ENCODE measurements around the gene HACE1. TPM values are rescaled to one million over a fixed set of nuclear protein-coding genes. Genes with fewer than 3 reads are reported as not detected.

HACE1 gene
- total RNA-seq, 4 donors from 2014 or later, result 10.8 to 17.7 (median 11.6) TPM

DNA sequence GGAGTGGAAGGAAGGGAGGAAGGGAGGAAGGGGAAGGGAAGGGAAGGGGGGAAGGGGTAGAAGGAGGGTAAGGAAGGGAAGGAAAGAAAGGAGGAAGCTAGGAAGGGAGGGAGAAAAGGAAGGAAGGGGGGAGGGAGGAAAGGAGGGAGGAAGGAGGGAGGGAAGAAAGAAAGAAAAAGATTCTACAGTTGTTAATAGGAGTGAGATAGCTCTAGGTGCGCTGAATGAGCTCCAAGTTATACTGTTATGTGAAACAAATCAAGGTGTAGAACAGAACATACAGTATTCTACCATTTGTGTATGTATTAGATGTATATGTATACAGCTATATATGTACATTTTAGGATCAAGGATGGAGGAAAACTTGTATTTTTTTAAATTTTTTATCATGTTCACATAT is 167.7 kb downstream of the HACE1 start:
- TF ChIP-seq POLR2A (IDR thresholded peaks at IDR 0.05), result no peak
- TF ChIP-seq, protein P1, sequence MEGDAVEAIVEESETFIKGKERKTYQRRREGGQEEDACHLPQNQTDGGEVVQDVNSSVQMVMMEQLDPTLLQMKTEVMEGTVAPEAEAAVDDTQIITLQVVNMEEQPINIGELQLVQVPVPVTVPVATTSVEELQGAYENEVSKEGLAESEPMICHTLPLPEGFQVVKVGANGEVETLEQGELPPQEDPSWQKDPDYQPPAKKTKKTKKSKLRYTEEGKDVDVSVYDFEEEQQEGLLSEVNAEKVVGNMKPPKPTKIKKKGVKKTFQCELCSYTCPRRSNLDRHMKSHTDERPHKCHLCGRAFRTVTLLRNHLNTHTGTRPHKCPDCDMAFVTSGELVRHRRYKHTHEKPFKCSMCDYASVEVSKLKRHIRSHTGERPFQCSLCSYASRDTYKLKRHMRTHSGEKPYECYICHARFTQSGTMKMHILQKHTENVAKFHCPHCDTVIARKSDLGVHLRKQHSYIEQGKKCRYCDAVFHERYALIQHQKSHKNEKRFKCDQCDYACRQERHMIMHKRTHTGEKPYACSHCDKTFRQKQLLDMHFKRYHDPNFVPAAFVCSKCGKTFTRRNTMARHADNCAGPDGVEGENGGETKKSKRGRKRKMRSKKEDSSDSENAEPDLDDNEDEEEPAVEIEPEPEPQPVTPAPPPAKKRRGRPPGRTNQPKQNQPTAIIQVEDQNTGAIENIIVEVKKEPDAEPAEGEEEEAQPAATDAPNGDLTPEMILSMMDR (IDR thresholded peaks at IDR 0.05), result no peak
- DNase-seq (ENCODE audit: low spot score in 2 of 2), result no peak
- WGBS, 2 donors, result 96 to 100% methylated on average over 1 of the region's 1 CpG
- H3K4me3 ChIP-seq (ENCODE audit: low read depth, poor library complexity, severe bottlenecking), result no peak overlapping the region
- intact Hi-C loops (cut with DNase I; ENCODE audit: low total_unique reads), result no loop called here

DNA sequence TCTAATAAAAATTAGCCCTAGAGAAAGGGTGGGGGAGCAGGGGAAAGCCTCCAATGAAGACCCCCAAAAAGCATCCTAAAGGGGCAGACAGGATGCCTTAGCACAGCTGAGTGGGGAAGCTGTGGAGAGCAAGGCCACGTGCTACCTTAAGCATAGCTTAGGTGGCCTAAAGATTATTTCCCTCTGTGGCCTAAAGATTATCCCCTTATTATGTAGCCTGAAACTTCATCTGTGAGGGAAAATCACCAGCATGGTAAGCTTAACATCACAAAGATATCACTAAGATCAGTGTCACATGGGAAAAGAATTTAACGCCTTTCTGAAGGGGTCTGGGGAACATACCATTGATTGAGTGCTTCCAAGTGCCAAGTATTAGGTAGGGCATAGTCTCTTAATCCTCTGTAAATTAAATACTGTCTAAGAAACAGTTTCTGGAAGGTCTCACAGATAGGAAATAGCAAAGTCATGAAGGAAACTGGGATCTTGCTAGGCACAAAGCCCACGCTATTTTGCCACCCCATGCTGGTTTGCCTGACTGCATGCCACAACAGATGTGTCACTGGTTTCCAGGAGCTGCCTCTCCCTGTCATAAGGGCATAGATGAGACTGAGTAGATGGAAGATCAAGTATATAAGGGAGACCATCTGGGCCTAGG is 170.0 kb downstream of the HACE1 start:
- 79 to 82% methylated on average over 3 of the region's 3 CpGs for WGBS, 2 donors
- no peak for TF ChIP-seq POLR2A (IDR thresholded peaks at IDR 0.05)
- TF ChIP-seq, protein P1 (IDR thresholded peaks at IDR 0.05), result no peak
- H3K4me3 ChIP-seq (ENCODE audit: low read depth, poor library complexity, severe bottlenecking), result no peak overlapping the region
- intact Hi-C loops (cut with DNase I; ENCODE audit: low total_unique reads), result no loop called here
- no peak for DNase-seq (ENCODE audit: low spot score in 2 of 2)

DNA sequence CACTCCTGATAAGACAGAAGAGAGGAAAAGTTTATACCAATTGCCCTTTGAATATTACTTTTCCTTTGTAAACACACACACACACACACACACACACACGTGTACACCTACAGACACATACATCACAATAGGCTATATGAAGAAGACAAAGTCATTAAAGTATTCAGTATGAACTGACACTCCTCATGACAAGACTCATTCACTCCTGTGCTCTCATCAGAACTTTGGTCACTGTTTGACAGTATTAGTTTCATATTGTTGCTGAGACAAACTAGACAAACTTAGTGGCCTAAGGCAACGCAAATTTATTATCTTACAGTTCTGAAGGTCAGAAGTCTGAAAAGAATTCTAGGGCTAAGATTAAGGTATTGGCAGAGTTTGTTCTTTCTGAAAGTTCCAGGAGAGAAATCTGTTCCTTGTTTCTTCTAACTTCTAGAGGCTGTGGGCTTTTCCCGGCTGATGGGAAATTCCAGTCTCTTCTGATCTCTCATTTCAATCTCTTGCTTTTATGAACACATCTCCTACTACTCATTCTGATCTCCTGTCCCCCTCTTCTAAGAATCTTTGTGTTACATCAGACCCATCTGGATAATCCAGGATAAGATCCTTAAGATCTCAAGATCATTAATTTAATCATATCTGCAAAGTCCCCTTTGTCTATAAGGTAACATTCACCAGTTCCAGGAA is 171.3 kb downstream of the HACE1 start:
- no peak overlapping the region for H3K4me3 ChIP-seq (ENCODE audit: low read depth, poor library complexity, severe bottlenecking)
- intact Hi-C loops (cut with DNase I; ENCODE audit: low total_unique reads), result no loop called here
- WGBS, 2 donors, result 78 to 79% methylated on average over 3 of the region's 3 CpGs
- TF ChIP-seq, protein P1 (IDR thresholded peaks at IDR 0.05), result no peak
- no peak for TF ChIP-seq POLR2A (IDR thresholded peaks at IDR 0.05)
- DNase-seq (ENCODE audit: low spot score in 2 of 2), result no peak

DNA sequence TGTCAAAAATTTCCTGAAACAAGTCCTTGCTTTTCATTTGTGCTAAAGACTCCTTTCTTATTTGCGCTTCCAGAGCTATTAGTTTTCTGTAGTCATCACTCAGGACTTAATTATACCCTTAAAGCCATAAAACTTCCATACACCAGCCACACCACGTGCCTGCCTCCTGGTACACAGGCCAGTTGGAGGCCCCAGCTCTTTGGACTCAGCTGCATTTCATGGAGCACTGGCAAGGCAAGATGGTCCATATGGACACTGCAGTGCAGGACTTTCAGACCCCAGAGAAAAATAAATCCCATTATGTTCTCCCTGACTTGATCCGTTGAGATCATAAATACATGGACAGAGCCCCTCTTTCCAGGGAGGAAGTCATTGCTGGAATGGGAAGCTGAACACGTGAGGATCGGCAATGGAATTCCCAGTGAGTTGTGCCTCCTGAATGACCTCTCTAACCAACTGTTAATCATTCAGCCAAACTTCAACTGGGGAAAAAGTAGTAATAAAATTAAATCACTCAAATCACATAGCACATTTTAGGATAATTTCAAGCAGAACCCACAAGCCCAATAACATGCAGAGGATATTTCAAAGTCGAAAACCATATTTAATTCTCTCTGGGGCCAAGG is 173.1 kb downstream of the HACE1 start:
- H3K4me3 ChIP-seq (ENCODE audit: low read depth, poor library complexity, severe bottlenecking), result no peak overlapping the region
- TF ChIP-seq POLR2A (IDR thresholded peaks at IDR 0.05), result no peak
- TF ChIP-seq, protein P1 (IDR thresholded peaks at IDR 0.05), result no peak
- intact Hi-C loops (cut with DNase I; ENCODE audit: low total_unique reads), result no loop called here
- DNase-seq (ENCODE audit: low spot score in 2 of 2), result no peak
- 77 to 79% methylated on average over 6 of the region's 6 CpGs for WGBS, 2 donors

DNA sequence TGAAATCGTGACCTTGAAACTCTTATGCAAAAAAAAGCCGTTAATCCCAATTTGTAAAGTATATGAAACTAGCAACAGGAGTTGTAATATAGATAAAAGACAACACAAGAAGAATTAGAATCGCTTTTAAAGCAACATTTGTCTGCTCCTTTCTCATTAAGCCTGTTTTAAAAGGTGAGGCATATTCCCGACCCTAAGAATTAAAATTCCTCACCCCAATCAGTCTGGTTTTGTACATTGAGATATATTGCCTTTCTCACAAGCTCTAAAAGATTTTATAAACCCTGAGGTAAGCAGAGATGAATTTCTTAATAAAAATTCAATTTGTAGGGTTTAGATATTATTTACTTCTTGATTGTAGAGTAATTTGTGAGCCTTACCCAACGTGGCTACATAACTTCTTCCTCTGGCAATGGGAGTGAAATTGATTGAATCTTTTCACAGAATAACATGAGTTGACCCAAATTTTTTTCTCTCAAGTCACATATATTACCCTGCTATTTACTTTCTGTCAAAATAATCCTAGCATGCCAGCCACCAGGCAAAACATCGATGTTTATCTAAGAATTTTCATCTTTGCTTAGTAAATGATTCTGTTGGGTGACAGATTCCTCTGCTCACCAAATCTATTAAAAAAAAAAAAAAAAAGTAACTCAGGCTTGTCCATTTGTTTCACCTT is 173.7 kb downstream of the HACE1 start:
- no peak for DNase-seq (ENCODE audit: low spot score in 2 of 2)
- TF ChIP-seq POLR2A (IDR thresholded peaks at IDR 0.05), result no peak
- TF ChIP-seq, protein P1 (IDR thresholded peaks at IDR 0.05), result no peak
- intact Hi-C loops (cut with DNase I; ENCODE audit: low total_unique reads), result no loop called here
- no peak overlapping the region for H3K4me3 ChIP-seq (ENCODE audit: low read depth, poor library complexity, severe bottlenecking)
- 85% methylated on average over 6 of the region's 6 CpGs for WGBS, 2 donors
